Immature natural killer cell (primary cell): ENCODE data around the gene NOS1AP. TPM values are rescaled to one million over a fixed set of nuclear protein-coding genes. Genes with fewer than 3 reads are reported as not detected.

ENCODE experiments used
- DNase-seq, 3 donors: peaks; one replicate each; pipeline ENCODE4 v3.0.0; 2022; ENCODE audit warnings: mixed read lengths in 1 of 3
- H3K27ac Mint-ChIP-seq, 6 donors: one replicate each; pipeline ENCODE4 v1.8.0; 2020; ENCODE audit warnings: mixed read lengths in 6 of 6, mild to moderate bottlenecking in 5 of 6, inconsistent platforms in 4 of 6, moderate library complexity in 3 of 6
- H3K27me3 Mint-ChIP-seq, 3 donors: one replicate each; pipeline ENCODE4 v1.8.0; 2020 to 2021; ENCODE audit warnings: low read depth in 3 of 3, mild to moderate bottlenecking in 3 of 3, mixed read lengths in 3 of 3, moderate library complexity in 3 of 3, inconsistent platforms in 1 of 3
- H3K36me3 Mint-ChIP-seq, 3 donors: one replicate each; pipeline ENCODE4 v1.8.0; 2020; ENCODE audit warnings: mixed read lengths in 3 of 3, inconsistent platforms in 2 of 3, mild to moderate bottlenecking in 2 of 3
- H3K4me1 Mint-ChIP-seq, 2 donors: one replicate each; pipeline ENCODE4 v1.8.0; 2020; ENCODE audit warnings: inconsistent platforms in 2 of 2, mild to moderate bottlenecking in 2 of 2, mixed read lengths in 2 of 2, moderate library complexity in 1 of 2
- H3K4me3 Mint-ChIP-seq, 5 donors: one replicate each; pipeline ENCODE4 v1.8.0; 2020; ENCODE audit warnings: mild to moderate bottlenecking in 5 of 5, mixed read lengths in 5 of 5, inconsistent platforms in 3 of 5, moderate library complexity in 3 of 5
- H3K9me3 Mint-ChIP-seq, 6 donors: one replicate each; pipeline ENCODE4 v1.8.0; 2020; ENCODE audit warnings: mild to moderate bottlenecking in 6 of 6, mixed read lengths in 6 of 6, inconsistent platforms in 4 of 6, moderate library complexity in 3 of 6
- polyA plus RNA-seq, 3 donors: library from polyadenylated mRNA; unstranded; fragments of 300-500 nt; fragmentation: Illumina TruSeq; gene quantifications; one replicate each; pipeline ENCODE4 v1.2.3, GENCODE V29; 2021

Gene NOS1AP
- polyA plus RNA-seq, 3 donors from 2014 or later: not detected

DNA sequence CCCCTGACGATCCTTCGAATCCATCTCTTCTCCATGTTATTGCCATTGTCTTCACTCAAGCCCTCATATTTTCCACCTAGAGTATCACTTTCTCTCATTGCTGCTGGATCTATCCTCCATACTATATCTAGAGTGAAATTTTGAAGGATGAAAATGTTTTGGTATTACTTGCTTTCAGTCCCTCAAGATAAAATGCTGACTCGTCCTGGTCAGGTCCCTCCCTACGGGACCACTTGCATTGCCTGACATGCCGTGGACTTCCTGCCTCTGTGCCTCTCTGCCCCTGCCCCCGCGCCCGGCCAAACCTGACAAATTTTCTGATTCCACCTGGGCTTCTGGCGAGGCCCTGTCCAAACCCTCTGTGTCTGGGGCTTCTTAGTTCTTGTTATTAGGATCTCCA is 283.6 kb downstream of the NOS1AP start:
- H3K27me3 Mint-ChIP-seq: peaks cover 3 to 8% (median 3%) of the 10 kb centered on the region in 3 donors
- no peak for DNase-seq
- no peaks in the 10 kb centered on the region for H3K9me3 Mint-ChIP-seq
- H3K36me3 Mint-ChIP-seq: no peaks in the 10 kb centered on the region
- H3K4me1 Mint-ChIP-seq: no peaks in the 10 kb centered on the region
- no peak overlapping the region for H3K4me3 Mint-ChIP-seq
- peak overlapping the region in 2 of 6 donors; percentile 0 to 15 for H3K27ac Mint-ChIP-seq

DNA sequence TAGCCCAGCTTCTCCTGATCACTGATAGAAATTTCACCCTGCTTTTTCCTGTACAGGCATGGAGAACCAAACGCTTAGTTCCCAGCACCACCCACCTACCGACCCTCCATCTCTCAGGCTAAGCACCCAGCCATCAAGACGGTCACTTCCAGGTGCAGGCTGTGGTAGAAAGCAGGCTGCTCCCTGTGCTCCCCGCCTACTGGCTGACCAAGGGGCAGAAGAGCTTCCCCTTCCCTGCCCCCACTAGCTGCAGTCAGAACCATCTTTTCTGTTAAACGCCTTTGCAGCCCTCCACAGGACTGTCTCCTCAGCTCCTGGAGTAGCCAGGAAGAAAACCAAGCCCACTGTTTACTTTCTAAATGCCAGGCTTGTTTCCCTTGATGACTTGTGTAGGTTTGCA is 284.2 kb downstream of the NOS1AP start:
- Mint-ChIP-seq H3K27ac (no peak overlapping the region), H3K4me3 (no peak overlapping the region), H3K4me1 (no peaks in the 10 kb centered on the region), H3K9me3 (no peaks in the 10 kb centered on the region), H3K27me3 (peaks cover 3 to 8% (median 3%) of the 10 kb centered on the region in 3 donors), H3K36me3 (no peaks in the 10 kb centered on the region)
- no peak for DNase-seq

DNA sequence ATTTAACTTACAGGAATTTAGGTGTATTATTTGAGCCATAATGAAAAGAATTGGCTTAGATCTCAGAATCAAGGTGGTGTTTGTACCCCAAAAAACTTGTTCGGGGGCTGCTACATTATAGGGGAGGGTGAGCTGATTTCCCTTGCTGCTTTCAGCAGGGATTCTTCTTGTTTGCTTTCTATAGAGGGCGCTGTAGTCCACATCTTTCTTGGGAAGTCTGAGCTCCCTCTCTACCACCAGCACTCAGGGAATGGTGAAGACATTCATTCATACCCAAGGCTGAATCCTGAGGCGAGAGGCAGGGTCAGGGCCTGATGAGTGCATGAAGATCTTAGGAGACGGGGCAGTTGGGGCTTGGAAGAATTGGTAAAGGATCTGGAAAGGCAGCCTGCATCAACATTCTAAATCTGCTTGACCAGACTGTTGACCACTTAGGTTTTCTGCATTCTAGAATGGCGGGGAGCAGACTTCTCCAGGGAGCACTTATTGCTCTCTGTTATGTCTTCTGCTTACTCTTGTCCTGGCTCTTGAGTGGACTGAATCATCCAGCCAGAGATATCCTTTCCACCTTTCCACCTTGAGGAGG is 288.3 kb downstream of the NOS1AP start:
- H3K36me3 Mint-ChIP-seq: no peaks in the 10 kb centered on the region
- peaks cover 2 to 5% (median 2%) of the 10 kb centered on the region in 3 donors for H3K27me3 Mint-ChIP-seq
- no peak overlapping the region for H3K27ac Mint-ChIP-seq
- peak; percentile 49 to 57 (median 57) for DNase-seq
- no peak overlapping the region for H3K4me3 Mint-ChIP-seq
- no peaks in the 10 kb centered on the region for H3K9me3 Mint-ChIP-seq
- no peaks in the 10 kb centered on the region for H3K4me1 Mint-ChIP-seq

DNA sequence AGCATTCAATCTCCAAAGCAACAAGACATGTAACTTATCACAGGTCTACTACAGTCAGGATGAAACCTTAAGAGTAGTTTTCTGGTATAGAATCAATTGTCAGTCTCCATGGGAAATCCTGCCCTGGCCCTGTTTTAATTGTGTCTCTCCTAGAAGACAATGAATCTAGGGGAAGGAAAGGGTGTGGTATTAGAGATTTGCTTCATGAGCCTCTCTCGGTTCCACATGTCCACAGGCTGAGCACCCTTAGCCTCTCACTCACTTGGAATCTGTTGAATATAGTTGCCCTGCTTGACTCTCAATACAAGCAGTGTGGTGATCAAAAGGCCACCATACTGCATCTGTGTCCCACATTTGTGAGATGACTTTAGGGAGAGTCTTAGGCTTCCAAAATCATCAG is 289.4 kb downstream of the NOS1AP start:
- Mint-ChIP-seq H3K27me3 (peaks cover 0 to 5% (median 0%) of the 10 kb centered on the region in 3 donors), H3K4me1 (no peaks in the 10 kb centered on the region), H3K27ac (no peak overlapping the region), H3K9me3 (no peaks in the 10 kb centered on the region), H3K4me3 (no peak overlapping the region), H3K36me3 (no peaks in the 10 kb centered on the region)
- DNase-seq: no peak

DNA sequence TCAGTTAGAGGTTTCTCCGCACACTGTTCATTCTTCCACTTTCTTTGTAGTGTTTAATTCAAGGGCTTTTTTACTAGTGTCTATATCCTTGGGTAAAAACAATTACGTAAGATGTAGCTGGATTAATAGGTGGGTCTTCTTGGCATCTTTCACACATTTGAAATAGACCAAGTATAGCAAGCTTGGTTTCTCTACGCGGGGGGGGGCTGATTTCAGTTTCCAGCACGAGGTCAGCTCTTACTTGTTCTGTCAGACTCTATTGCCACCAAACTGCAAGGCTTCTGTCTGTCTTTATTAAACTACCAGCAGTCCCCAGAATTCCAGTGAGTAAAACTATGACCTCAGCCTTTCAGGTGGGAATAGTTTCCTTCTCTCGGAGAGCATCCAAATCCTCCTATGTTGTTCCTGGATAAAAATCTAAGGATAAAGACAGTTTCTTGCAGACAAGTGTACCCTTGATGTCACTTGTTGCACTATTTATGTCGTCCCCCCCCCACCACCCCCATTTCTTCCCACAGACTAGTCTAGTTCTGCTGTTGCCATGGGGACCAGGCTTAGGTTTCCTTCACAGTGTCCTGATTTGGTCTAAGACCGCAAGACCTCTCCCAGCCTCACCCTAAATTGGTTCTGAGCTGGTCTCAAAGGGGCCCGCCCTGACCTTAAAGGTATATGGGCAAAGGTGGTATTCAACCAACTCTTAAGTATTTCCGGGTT is 290.2 kb downstream of the NOS1AP start:
- Mint-ChIP-seq H3K27ac (no peak overlapping the region), H3K27me3 (peaks cover 0 to 4% (median 0%) of the 10 kb centered on the region in 3 donors), H3K9me3 (no peaks in the 10 kb centered on the region), H3K4me1 (no peaks in the 10 kb centered on the region), H3K4me3 (no peak overlapping the region), H3K36me3 (no peaks in the 10 kb centered on the region)
- DNase-seq: no peak

DNA sequence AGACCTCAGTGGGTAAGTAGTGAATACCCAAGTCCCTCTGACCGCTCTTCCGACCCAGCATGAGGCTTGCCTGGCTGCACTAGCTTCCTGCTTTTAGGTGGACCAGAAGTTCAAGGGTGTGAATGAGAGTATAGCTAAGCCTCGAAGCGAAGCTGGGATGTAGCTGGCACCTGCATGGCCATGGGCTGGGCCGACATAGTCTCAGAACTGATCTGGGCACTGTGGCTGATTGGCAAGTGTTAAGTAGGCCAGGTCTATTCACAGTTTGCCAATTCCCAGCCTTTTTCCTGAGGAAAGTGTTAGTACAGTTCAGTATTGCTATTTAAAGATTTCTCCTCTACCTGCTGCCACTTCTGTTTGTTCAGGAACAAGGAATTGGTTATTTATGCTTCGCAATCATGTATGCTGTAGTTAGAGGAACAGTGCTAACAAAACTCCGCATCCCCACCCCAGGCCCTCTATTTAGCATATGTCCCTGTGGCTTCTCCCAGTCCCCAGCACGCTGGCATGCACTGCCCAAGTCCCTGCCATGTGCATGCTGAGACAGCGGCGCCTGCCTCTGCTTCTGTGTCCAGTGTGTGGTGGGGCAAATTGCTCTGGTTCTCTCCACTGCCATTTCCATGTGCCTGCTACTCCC is 290.9 kb downstream of the NOS1AP start:
- Mint-ChIP-seq H3K4me1 (no peaks in the 10 kb centered on the region), H3K27ac (no peak overlapping the region), H3K27me3 (peaks cover 0 to 4% (median 0%) of the 10 kb centered on the region in 3 donors), H3K9me3 (no peaks in the 10 kb centered on the region), H3K4me3 (no peak overlapping the region), H3K36me3 (no peaks in the 10 kb centered on the region)
- DNase-seq: no peak

DNA sequence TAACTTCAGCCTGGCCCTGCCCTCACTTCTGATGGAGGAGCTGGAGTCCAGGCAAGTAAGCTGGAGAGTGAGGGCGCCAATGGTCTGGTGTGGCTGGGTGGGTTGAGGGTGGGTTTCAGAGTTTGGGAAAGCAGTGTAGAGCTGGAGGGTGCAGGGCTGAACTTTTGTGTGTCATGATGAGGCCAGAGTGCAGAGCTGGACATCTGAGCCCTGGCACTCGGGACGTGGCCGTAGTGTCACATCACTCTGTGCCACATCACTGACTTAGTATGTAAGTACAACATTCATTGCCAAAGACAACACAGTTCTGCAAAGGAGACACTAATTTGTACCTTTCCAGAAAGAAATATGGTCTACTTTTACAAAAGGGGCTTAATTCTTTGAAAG is 291.4 kb downstream of the NOS1AP start:
- no peak overlapping the region for H3K4me3 Mint-ChIP-seq

DNA sequence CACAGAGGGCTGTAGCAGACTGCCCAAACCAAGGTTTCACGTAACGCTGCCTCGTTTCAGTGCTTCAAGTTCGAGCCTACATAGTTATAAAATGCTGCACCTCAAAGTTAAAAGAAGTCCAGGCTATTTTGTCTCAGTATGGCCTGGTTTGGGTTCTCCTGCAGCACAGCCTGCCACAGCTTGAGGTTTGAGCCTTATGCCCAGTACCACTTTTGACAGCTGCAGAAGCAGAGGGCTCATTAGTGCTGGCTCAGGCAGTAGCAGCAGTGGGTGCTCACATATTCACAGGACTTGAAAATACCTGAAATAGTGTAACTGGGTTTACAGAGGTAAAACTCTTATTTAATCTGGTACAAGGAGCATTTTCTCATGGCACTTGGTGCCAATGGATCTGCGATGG is 291.9 kb downstream of the NOS1AP start:
- no peaks in the 10 kb centered on the region for H3K9me3 Mint-ChIP-seq
- H3K27me3 Mint-ChIP-seq: peaks cover 0 to 4% (median 2%) of the 10 kb centered on the region in 3 donors
- H3K4me3 Mint-ChIP-seq: no peak overlapping the region
- H3K27ac Mint-ChIP-seq: no peak overlapping the region
- no peaks in the 10 kb centered on the region for H3K4me1 Mint-ChIP-seq
- no peaks in the 10 kb centered on the region for H3K36me3 Mint-ChIP-seq
- no peak for DNase-seq

More for the DNA sequence above, 291.4 kb downstream of the NOS1AP start:
- DNase-seq: no peak
- Mint-ChIP-seq H3K9me3 (no peaks in the 10 kb centered on the region), H3K36me3 (no peaks in the 10 kb centered on the region), H3K27ac (no peak overlapping the region), H3K4me1 (no peaks in the 10 kb centered on the region), H3K27me3 (peaks cover 0 to 4% (median 0%) of the 10 kb centered on the region in 3 donors)

DNA sequence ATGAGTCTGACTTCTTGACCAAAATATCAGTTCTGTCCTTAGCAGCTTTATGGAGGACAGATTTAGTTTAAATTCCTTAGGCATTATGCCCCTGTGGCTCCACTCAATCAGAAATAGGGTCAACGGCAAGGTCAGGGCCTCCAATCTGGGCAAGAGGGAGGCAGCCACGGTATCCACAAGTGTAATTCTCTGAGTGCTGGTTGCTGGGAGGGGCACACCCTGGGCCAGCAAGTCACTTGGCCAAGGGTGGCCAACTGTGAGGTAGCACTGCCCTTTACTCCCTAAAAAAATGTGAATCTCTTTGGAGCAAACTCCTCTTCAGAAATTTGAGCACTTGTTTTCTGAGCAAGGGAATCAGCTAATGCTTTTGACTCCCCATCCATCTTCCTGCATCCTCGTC is 294.3 kb downstream of the NOS1AP start:
- H3K9me3 Mint-ChIP-seq: no peaks in the 10 kb centered on the region
- no peak overlapping the region for H3K4me3 Mint-ChIP-seq
- no peaks in the 10 kb centered on the region for H3K4me1 Mint-ChIP-seq
- no peak overlapping the region for H3K27ac Mint-ChIP-seq
- no peaks in the 10 kb centered on the region for H3K36me3 Mint-ChIP-seq
- H3K27me3 Mint-ChIP-seq: peaks cover 2 to 4% (median 2%) of the 10 kb centered on the region in 3 donors
- no peak for DNase-seq

DNA sequence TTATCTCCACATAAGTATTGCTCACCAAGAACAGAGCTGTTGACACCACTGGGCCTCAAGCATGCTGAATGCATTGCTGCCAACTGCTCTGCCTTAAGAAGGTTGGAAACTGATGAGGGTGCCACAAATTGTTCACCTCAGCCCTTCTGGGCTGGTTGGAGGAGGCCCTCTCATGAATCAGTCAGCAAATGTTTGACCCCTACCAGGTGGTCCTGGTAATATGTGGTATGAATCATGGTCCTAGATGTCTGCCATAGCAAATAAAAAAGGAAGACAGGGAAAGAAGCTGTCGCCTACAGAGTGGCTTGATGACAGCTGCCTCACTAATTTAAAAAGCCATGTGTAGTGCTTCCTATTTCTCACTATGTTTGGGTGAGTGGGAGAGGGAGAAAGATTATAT is 295.0 kb downstream of the NOS1AP start:
- DNase-seq: no peak
- no peak overlapping the region for H3K27ac Mint-ChIP-seq
- no peaks in the 10 kb centered on the region for H3K36me3 Mint-ChIP-seq
- H3K27me3 Mint-ChIP-seq: peaks cover under 1 to 2% (median 2%) of the 10 kb centered on the region in 3 donors
- H3K4me1 Mint-ChIP-seq: no peaks in the 10 kb centered on the region
- no peaks in the 10 kb centered on the region for H3K9me3 Mint-ChIP-seq
- no peak overlapping the region for H3K4me3 Mint-ChIP-seq

DNA sequence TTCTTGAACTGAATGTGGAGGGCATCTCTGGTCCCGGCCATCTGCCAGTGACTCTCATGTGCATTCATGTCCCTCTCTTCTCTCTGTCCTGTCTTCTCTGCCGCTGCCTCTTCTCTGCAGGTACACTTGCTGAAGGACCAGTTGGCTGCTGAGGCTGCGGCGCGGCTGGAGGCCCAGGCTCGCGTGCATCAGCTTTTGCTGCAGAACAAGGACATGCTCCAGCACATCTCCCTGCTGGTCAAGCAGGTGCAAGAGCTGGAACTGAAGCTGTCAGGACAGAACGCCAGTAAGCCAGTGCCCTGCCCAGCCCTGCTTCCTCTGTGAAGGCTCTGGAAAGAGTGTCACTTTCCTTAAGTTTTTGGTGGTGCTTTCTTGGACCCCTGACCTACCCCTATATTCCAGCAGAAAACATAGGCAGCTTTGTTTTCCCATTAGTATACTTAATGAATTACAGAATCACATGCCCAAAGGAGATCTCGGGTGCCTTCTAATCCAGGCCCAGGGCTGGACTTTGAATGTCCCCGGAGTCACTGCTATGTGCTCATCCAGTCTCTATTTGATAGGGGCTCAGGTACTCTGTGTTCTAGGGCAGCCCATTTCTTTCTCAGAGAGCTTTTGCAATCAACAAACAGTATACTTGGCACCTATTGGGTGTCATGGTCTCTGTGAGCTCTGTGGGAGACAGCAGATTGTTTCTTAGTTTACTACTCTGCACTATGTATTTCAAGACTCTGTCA is 296.0 kb downstream of the NOS1AP start:
- H3K9me3 Mint-ChIP-seq: no peaks in the 10 kb centered on the region
- peaks cover 0 to 2% (median 2%) of the 10 kb centered on the region in 3 donors for H3K27me3 Mint-ChIP-seq
- DNase-seq: no peak
- H3K36me3 Mint-ChIP-seq: no peaks in the 10 kb centered on the region
- no peak overlapping the region for H3K4me3 Mint-ChIP-seq
- no peak overlapping the region for H3K27ac Mint-ChIP-seq
- no peaks in the 10 kb centered on the region for H3K4me1 Mint-ChIP-seq

DNA sequence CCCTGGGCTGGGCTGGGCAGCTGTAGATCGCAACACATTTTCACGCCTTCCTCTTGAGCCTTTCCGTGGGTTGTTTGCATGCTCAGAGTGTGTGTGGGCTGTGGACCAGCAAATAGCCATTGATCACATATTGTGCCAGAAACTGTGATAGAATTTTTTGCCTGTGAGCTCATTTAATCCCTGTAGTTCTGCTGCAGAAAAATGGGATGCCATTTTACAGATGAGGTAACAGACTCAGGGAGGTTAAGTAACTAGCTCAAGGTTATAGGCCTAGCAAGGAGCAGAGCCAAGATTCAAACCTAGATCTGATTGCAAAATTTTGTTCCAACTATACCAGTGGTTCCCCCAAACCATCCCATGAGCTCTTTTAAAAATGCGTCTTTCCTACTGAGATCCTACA is 296.7 kb downstream of the NOS1AP start:
- DNase-seq: no peak
- H3K9me3 Mint-ChIP-seq: no peaks in the 10 kb centered on the region
- no peaks in the 10 kb centered on the region for H3K4me1 Mint-ChIP-seq
- no peaks in the 10 kb centered on the region for H3K36me3 Mint-ChIP-seq
- H3K27ac Mint-ChIP-seq: no peak overlapping the region
- peaks cover 0 to 2% (median 2%) of the 10 kb centered on the region in 3 donors for H3K27me3 Mint-ChIP-seq
- no peak overlapping the region for H3K4me3 Mint-ChIP-seq

DNA sequence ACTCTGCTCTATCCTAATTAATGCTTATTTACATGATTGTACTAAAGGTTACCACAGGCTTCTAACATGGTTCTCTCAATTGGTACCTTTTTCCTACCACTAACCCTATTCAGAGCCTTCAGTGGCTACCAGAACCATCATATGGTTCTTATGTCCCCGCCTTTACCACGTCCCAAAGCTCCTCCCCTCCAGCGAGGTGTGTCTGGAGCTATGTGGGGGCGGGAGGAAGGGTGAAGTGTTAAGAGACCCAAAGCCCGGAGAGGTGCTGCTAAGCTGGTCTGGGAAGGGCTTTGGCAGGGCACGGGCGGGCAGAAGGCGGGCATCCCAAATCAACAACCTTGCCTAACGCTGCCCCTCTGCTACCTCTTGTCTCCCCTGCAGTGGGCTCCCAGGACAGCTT is 297.2 kb downstream of the NOS1AP start:
- H3K27ac Mint-ChIP-seq: no peak overlapping the region
- peaks cover 0 to 2% (median 2%) of the 10 kb centered on the region in 3 donors for H3K27me3 Mint-ChIP-seq
- no peaks in the 10 kb centered on the region for H3K9me3 Mint-ChIP-seq
- no peaks in the 10 kb centered on the region for H3K4me1 Mint-ChIP-seq
- no peaks in the 10 kb centered on the region for H3K36me3 Mint-ChIP-seq
- no peak for DNase-seq
- H3K4me3 Mint-ChIP-seq: peak overlapping the region in 3 of 5 donors; percentile 8 to 57 (median 41)

DNA sequence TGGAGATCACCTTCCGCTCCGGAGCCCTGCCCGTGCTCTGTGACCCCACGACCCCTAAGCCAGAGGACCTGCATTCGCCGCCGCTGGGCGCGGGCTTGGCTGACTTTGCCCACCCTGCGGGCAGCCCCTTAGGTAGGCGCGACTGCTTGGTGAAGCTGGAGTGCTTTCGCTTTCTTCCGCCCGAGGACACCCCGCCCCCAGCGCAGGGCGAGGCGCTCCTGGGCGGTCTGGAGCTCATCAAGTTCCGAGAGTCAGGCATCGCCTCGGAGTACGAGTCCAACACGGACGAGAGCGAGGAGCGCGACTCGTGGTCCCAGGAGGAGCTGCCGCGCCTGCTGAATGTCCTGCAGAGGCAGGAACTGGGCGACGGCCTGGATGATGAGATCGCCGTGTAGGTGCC is 297.6 kb downstream of the NOS1AP start:
- peaks cover 0 to 2% (median 2%) of the 10 kb centered on the region in 3 donors for H3K27me3 Mint-ChIP-seq
- DNase-seq: no peak
- H3K27ac Mint-ChIP-seq: no peak overlapping the region
- H3K9me3 Mint-ChIP-seq: no peaks in the 10 kb centered on the region
- no peaks in the 10 kb centered on the region for H3K36me3 Mint-ChIP-seq
- peaks cover 0 to under 1% of the 10 kb centered on the region in 2 donors for H3K4me1 Mint-ChIP-seq
- peak overlapping the region in 3 of 5 donors; percentile 8 to 57 (median 41) for H3K4me3 Mint-ChIP-seq
